CD4-positive, alpha-beta memory T cell (primary cell): ENCODE measurements around the gene SRR. TPM values are rescaled to one million over a fixed set of nuclear protein-coding genes. Genes with fewer than 3 reads are reported as not detected.

Experiments used
- CTCF ChIA-PET: fragments of 350-600 bp; sonication (Branson Sonifier 250); formaldehyde crosslinking; loops from one replicate; lab custom pipeline; 2021; ENCODE audit warnings: inconsistent platforms; ENCODE audit not compliant: partially characterized antibody; lab: Charles Lee
- POLR2A ChIA-PET: fragments of 350-600 bp; sonication (Branson Sonifier 250); formaldehyde crosslinking; loops from one replicate; lab custom pipeline; 2021; ENCODE audit not compliant: partially characterized antibody; lab: Charles Lee
- DNase-seq, 5 donors: peaks; one replicate each; pipeline versions ENCODE4 v3.0.0 to v3.0.0-alpha.2; 2020 to 2022; ENCODE audit warnings: mixed read lengths in 1 of 5
- H3K27ac ChIP-seq: one replicate; pipeline ENCODE4 v1.7.0; 2013; ENCODE audit warnings: low read depth, low read length
- H3K27me3 ChIP-seq: 2 replicates; pipeline ENCODE4 v1.7.0; 2013; ENCODE audit warnings: mild to moderate bottlenecking, low read length, moderate library complexity; ENCODE audit not compliant: insufficient read depth
- H3K36me3 ChIP-seq: 2 replicates; pipeline ENCODE4 v1.7.0; 2013; ENCODE audit warnings: mild to moderate bottlenecking, low read length, moderate library complexity; ENCODE audit not compliant: insufficient read depth
- H3K4me1 ChIP-seq: 2 replicates; pipeline ENCODE4 v1.7.0; 2013; ENCODE audit warnings: mild to moderate bottlenecking, low read length, moderate library complexity; ENCODE audit not compliant: insufficient read depth
- H3K4me3 ChIP-seq, 2 donors: one replicate each; pipeline ENCODE4 v1.7.0; 2013; ENCODE audit warnings: low read length in 2 of 2, mild to moderate bottlenecking in 1 of 2
- H3K9me3 ChIP-seq, 2 donors: one replicate each; pipeline ENCODE4 v1.7.0; 2013; ENCODE audit warnings: low read length in 2 of 2, control low read depth in 1 of 2; ENCODE audit not compliant: control insufficient read depth in 1 of 2
- H3K27ac Mint-ChIP-seq, 7 donors: one replicate each; pipeline ENCODE4 v1.8.0; 2020 to 2021; ENCODE audit warnings: mixed read lengths in 7 of 7, mild to moderate bottlenecking in 6 of 7, inconsistent platforms in 3 of 7, moderate library complexity in 3 of 7
- H3K27me3 Mint-ChIP-seq, 2 donors: one replicate each; pipeline ENCODE4 v1.8.0; 2020 to 2021; ENCODE audit warnings: mixed read lengths in 2 of 2
- H3K36me3 Mint-ChIP-seq, 2 donors: one replicate each; pipeline ENCODE4 v1.8.0; 2020 to 2021; ENCODE audit warnings: mixed read lengths in 2 of 2, inconsistent platforms in 1 of 2, mild to moderate bottlenecking in 1 of 2
- H3K4me1 Mint-ChIP-seq, 4 donors: one replicate each; pipeline ENCODE4 v1.8.0; 2020 to 2021; ENCODE audit warnings: mixed read lengths in 4 of 4, mild to moderate bottlenecking in 1 of 4
- H3K4me3 Mint-ChIP-seq, 8 donors: one replicate each; pipeline ENCODE4 v1.8.0; 2020 to 2021; ENCODE audit warnings: mixed read lengths in 8 of 8, mild to moderate bottlenecking in 7 of 8, moderate library complexity in 6 of 8, inconsistent platforms in 3 of 8
- H3K9me3 Mint-ChIP-seq, 8 donors: one replicate each; pipeline ENCODE4 v1.8.0; 2020 to 2021; ENCODE audit warnings: mixed read lengths in 8 of 8, mild to moderate bottlenecking in 5 of 8, inconsistent platforms in 3 of 8, moderate library complexity in 1 of 8
- intact Hi-C: fragments of 100-400 bp; cut with micrococcal nuclease; formaldehyde crosslinking; loops from one replicate; pipeline ENCODE4 v1.15.1; 2023
- polyA plus RNA-seq, 2 donors: library from polyadenylated mRNA; unstranded; fragments of 300-500 nt; fragmentation: Illumina TruSeq; gene quantifications; one replicate each; pipeline ENCODE4 v1.2.3, GENCODE V29; 2021
- total RNA-seq, 2 experiments: library from RNA; stranded (reverse); gene quantifications; one replicate each; pipeline ENCODE4 v1.2.3, GENCODE V29; 2021

The SRR gene
- total and polyA plus RNA-seq, 4 experiments from 2014 or later, result 5.6 to 13.1 (median 6.8) TPM

DNA sequence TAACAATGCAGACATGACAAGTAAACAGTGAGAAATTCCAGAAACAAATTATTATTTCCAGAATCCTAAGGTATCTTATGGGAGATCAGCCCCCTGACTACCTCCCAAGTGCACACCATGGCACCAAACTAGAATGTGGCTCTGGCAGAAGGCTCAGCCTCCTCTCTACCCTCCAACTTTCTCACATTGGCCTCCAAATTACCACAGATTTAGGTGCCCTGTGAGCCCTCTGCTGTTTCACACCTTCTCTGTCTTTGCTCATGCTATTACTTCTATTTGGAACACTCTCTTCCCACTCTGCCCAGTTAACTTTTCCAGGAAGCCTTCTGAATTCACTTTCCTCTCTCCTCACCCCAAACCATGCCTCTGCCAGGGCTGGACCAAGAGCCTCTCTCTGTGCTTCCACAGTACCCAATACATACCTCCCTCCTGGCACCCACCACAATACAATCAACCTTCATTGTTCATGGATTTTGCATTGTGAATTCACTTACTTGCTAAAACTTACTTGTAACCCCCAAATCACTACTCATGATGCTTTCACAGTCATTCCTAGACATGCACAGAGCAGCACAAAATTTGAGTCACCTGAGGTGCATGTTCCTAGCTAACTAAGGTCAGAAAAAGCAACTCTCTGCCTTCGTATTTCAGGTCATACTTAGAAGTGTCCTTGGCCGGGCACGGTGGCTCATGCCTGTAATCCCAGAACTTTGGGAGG, 31.6 kb upstream of the SRR start:
- intact Hi-C loops, result no loop called here

GRCh38 chr17:2274414-2274813, 29.3 kb upstream of the SRR start:
- Histone ChIP-seq H3K4me3 (no peak overlapping the region), H3K27me3 (no peaks in the 10 kb centered on the region), H3K9me3 (no peaks in the 10 kb centered on the region), H3K27ac (no peak overlapping the region), H3K4me1 (peaks cover 28% of the 10 kb centered on the region), H3K36me3 (peaks cover 16% of the 10 kb centered on the region)
- Mint-ChIP-seq H3K4me1 (peaks cover 30 to 53% (median 43%) of the 10 kb centered on the region in 4 donors), H3K36me3 (peaks cover 35 to 45% of the 10 kb centered on the region in 2 donors), H3K27ac (peak overlapping the region in 3 of 7 donors; percentile 18 to 76 (median 20)), H3K4me3 (no peak overlapping the region), H3K27me3 (no peaks in the 10 kb centered on the region), H3K9me3 (no peaks in the 10 kb centered on the region)
- intact Hi-C loops, result no loop called here
- ChIA-PET CTCF (no interaction called here), POLR2A (no interaction called here)
- no peak for DNase-seq

More for the DNA sequence above, 31.6 kb upstream of the SRR start:
- peak overlapping the region in 6 of 7 donors; percentile 48 to 91 (median 67) for H3K27ac Mint-ChIP-seq
- H3K4me3 Mint-ChIP-seq, result peak overlapping the region in 6 of 8 donors; percentile 10 to 57 (median 34)
- H3K4me1 ChIP-seq, result peaks cover 45% of the 10 kb centered on the region
- peaks cover 9% of the 10 kb centered on the region for H3K36me3 ChIP-seq
- CTCF ChIA-PET, result interaction anchor here (6.6 kb wide), 1 partner anchor 27 kb away, joined by 37 read pairs; no protein-coding TSS in a partner anchor
- H3K9me3 ChIP-seq, result no peaks in the 10 kb centered on the region
- H3K4me1 Mint-ChIP-seq, result peaks cover 38 to 64% (median 51%) of the 10 kb centered on the region in 4 donors
- no peaks in the 10 kb centered on the region for H3K9me3 Mint-ChIP-seq
- no peaks in the 10 kb centered on the region for H3K27me3 ChIP-seq
- no peak for DNase-seq
- POLR2A ChIA-PET, result interaction anchor here (0.6 to 1.3 kb wide), 3 partner anchors 9 to 27 kb away, joined by 3 read pairs; no protein-coding TSS in a partner anchor
- no peak overlapping the region for H3K4me3 ChIP-seq
- H3K27me3 Mint-ChIP-seq, result no peaks in the 10 kb centered on the region
- no peak overlapping the region for H3K27ac ChIP-seq
- H3K36me3 Mint-ChIP-seq, result peaks cover 24 to 39% of the 10 kb centered on the region in 2 donors

DNA sequence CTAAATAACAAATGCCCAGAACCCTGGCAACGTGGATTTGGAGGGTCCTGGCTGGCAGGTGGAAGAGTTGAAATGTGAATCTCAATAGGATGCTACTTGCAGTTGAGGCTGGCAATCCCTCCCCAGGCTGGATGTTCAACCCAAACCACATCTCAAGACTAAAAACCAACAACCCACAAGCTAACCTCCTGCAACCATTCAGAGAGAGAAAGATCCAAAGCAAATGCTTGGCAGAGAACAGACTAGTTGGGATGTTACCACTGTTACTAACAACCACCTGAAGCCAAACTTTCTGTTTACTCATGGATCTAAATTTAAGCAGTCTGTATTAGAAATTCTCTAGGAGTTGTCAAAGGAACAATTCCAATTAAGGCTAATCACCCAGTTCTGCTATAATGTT, 28.0 kb upstream of the SRR start:
- Histone ChIP-seq H3K36me3 (peaks cover 19% of the 10 kb centered on the region), H3K4me3 (no peak overlapping the region)
- H3K4me1 Mint-ChIP-seq, result peaks cover 25 to 45% (median 34%) of the 10 kb centered on the region in 4 donors

DNA sequence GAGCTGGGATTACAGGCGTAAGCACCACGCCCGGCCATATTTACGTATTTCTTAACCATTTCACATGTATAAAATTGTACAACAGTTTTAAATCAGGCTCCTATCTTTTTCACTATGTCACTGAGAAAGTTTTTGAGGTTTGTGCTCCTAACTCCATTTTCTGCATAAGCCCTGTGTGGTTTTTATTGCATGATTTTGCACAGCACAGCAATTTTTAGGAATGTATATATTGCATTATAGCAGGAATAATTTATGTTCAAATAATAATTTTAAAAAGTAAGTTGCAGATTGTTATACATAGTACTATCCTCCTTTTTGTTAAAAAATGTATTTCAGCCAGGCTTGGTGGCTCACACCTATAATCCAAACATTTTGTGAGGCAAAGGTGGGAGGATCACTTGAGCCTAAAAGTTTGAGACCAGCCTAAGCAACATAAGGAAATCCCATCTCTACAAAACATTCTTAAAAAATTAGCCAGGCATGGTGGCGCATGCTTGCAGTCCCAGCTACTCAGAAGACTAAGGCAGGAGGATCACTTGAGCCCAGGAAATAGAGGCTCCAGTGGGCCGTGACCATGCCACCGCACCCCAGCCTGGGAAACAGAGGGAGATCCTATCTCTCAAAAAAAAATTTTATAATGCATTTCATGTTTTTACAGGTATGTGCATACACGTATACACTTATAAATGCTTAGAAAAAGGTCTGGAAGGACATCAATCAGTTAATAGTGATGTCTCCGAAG, 26.1 kb upstream of the SRR start:
- Histone ChIP-seq H3K4me3 (no peak overlapping the region), H3K27me3 (no peaks in the 10 kb centered on the region), H3K27ac (no peak overlapping the region), H3K4me1 (peaks cover 19% of the 10 kb centered on the region), H3K9me3 (no peaks in the 10 kb centered on the region), H3K36me3 (peaks cover 34% of the 10 kb centered on the region)
- Mint-ChIP-seq H3K4me1 (peaks cover 20 to 47% (median 36%) of the 10 kb centered on the region in 4 donors), H3K9me3 (no peaks in the 10 kb centered on the region), H3K27ac (no peak overlapping the region), H3K36me3 (peaks cover 53% of the 10 kb centered on the region in 2 donors), H3K4me3 (no peak overlapping the region), H3K27me3 (no peaks in the 10 kb centered on the region)
- DNase-seq, result no peak
- POLR2A ChIA-PET, result no interaction called here
- intact Hi-C loops, result no loop called here
- CTCF ChIA-PET, result no interaction called here

More for the DNA sequence above, 28.0 kb upstream of the SRR start:
- peak overlapping the region in 5 of 8 donors; percentile 4 to 58 (median 21) for H3K4me3 Mint-ChIP-seq
- Histone ChIP-seq H3K27me3 (no peaks in the 10 kb centered on the region), H3K9me3 (no peaks in the 10 kb centered on the region), H3K27ac (no peak overlapping the region), H3K4me1 (peaks cover 21% of the 10 kb centered on the region)
- CTCF ChIA-PET, result interaction anchor here (1.4 to 2.0 kb wide), 2 partner anchors 31 to 217 kb away, joined by 3 to 7 read pairs; no protein-coding TSS in a partner anchor
- H3K27ac Mint-ChIP-seq, result peak overlapping the region; percentile 3 to 93 (median 68)
- H3K27me3 Mint-ChIP-seq, result no peaks in the 10 kb centered on the region
- intact Hi-C loops, result no loop called here
- DNase-seq, result peak in 1 of 5 donors; percentile 37
- no peaks in the 10 kb centered on the region for H3K9me3 Mint-ChIP-seq
- POLR2A ChIA-PET, result interaction anchor here (1.4 to 2.0 kb wide), 4 partner anchors 9 to 31 kb away, joined by 3 to 12 read pairs (median 4); no protein-coding TSS in a partner anchor
- H3K36me3 Mint-ChIP-seq, result peaks cover 42 to 45% of the 10 kb centered on the region in 2 donors

DNA sequence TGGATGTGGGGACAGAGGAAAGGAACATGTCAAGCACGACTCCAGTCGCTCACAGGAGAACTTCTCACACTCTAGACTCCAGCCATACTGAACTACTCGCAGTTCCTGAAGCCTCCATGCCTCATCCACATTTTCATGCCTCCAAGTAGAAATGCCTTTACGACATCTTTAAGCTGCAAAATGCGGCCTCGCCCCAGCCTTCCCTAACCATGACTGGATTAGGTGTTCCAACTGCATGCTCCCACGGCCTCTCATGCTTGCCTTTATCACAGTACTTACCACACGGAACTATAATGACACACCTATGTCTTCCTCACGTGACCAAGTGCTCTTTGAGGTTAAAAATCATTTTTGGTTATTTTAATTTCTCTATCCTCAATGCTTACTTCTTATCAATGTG, 24.0 kb upstream of the SRR start:
- H3K9me3 Mint-ChIP-seq, result no peaks in the 10 kb centered on the region
- H3K36me3 Mint-ChIP-seq, result peaks cover 56 to 60% of the 10 kb centered on the region in 2 donors
- POLR2A ChIA-PET, result interaction anchor here (0.6 to 5.4 kb wide), 4 partner anchors 14 to 222 kb away, joined by 3 to 58 read pairs (median 3); no protein-coding TSS in a partner anchor
- H3K27ac ChIP-seq, result no peak overlapping the region
- H3K4me3 ChIP-seq, result no peak overlapping the region
- no peaks in the 10 kb centered on the region for H3K27me3 Mint-ChIP-seq
- peaks cover 17 to 39% (median 30%) of the 10 kb centered on the region in 4 donors for H3K4me1 Mint-ChIP-seq
- intact Hi-C loops, result no loop called here
- peak overlapping the region in 3 of 7 donors; percentile 18 to 67 (median 50) for H3K27ac Mint-ChIP-seq
- no peaks in the 10 kb centered on the region for H3K27me3 ChIP-seq
- no peak for DNase-seq
- no peaks in the 10 kb centered on the region for H3K9me3 ChIP-seq
- CTCF ChIA-PET, result interaction anchor here (1.0 to 5.1 kb wide), 5 partner anchors 14 to 225 kb away, joined by 3 to 104 read pairs (median 5); partner anchors contain the start of gene HIC1
- H3K36me3 ChIP-seq, result peaks cover 40% of the 10 kb centered on the region
- H3K4me3 Mint-ChIP-seq, result no peak overlapping the region
- peaks cover 19% of the 10 kb centered on the region for H3K4me1 ChIP-seq

DNA sequence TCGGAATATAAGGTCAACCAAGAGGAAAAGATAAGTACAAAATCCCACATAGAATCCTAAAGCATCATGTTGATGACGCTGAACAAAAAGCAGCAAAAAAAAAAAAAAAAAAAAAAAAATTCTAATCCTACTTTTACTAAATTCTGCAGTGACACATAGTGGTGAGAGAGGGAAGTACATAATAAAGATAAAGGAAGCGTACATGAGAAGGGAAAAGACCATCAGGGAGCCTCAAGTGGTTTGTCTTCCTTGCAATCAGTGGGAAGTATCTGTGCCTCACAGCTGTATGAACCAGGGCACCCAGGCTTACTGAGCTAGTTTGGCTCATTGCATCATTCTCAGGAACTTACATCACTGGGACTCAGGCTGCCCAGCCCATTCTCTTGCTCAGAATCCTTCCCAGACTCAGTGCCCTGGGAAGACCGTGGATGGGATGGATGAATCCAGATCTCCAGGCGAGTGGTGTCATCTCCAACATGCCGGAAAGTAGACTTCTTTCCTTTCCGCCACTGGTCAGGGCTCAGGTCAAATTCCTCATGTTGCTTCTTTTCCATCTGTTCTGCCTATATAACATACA, 21.4 kb upstream of the SRR start:
- H3K4me3 Mint-ChIP-seq, result no peak overlapping the region
- no peaks in the 10 kb centered on the region for H3K9me3 Mint-ChIP-seq
- H3K27ac Mint-ChIP-seq, result peak overlapping the region; percentile 8 to 88 (median 84)
- H3K27me3 Mint-ChIP-seq, result no peaks in the 10 kb centered on the region
- H3K36me3 Mint-ChIP-seq, result peaks cover 54 to 64% of the 10 kb centered on the region in 2 donors
- no peak overlapping the region for H3K27ac ChIP-seq
- H3K4me1 Mint-ChIP-seq, result peaks cover 1 to 18% (median 15%) of the 10 kb centered on the region in 4 donors
- ChIA-PET CTCF (interaction anchor here (0.7 to 5.1 kb wide), 29 partner anchors 13 to 562 kb away, joined by 3 to 104 read pairs (median 4); partner anchors contain the start of gene HIC1), POLR2A (interaction anchor here (0.8 to 5.4 kb wide), 8 partner anchors 13 to 241 kb away, joined by 3 to 58 read pairs (median 4); partner anchors contain the start of genes HIC1 and OVCA2)
- intact Hi-C loops, result loop anchor here (1.0 kb wide), 4 partner anchors 16 to 227 kb away; partner anchors contain the start of gene HIC1
- H3K4me3 ChIP-seq, result no peak overlapping the region
- H3K9me3 ChIP-seq, result no peaks in the 10 kb centered on the region
- peaks cover 50% of the 10 kb centered on the region for H3K36me3 ChIP-seq
- H3K27me3 ChIP-seq, result no peaks in the 10 kb centered on the region
- peaks cover 8% of the 10 kb centered on the region for H3K4me1 ChIP-seq
- peak in 4 of 5 donors; percentile 52 to 66 (median 58) for DNase-seq
